Measurements from ENCODE around the gene LMTK3.

GRCh38 chr19:48529156-48529555, 17.5 kb upstream of the LMTK3 start:
- no peak for TF ChIP-seq GMEB1 (CRISPR knock-in tag; IDR thresholded peaks at IDR 0.05; ENCODE audit: borderline replicate concordance)
- no peak for TF ChIP-seq IRF1 (CRISPR knock-in tag; IDR thresholded peaks at IDR 0.05; ENCODE audit: low read depth)
- TF ChIP-seq THAP9 (CRISPR knock-in tag; IDR thresholded peaks at IDR 0.05; ENCODE audit: borderline replicate concordance): no peak
- TF ChIP-seq ASH2L (IDR thresholded peaks at IDR 0.05; ENCODE audit: insufficient read length, low read depth, low read length): no peak
- no peak for TF ChIP-seq MYPOP (CRISPR knock-in tag; IDR thresholded peaks at IDR 0.05)

Data from HepG2 (cell line).